GM19397 (cell line): ENCODE data around the gene TSHZ2.
"Not testable (repeated sequence)": the region's sequence is repeated elsewhere in the genome, so short reads cannot be mapped to it uniquely, and the experiment has no call there.

ENCODE experiments used
- ATAC-seq: cut with Tn5 transposase; IDR thresholded peaks from one replicate; pipeline ENCODE4 v1.9.1; 2021; ENCODE audit warnings: mild to moderate bottlenecking, moderate library complexity; ENCODE audit not compliant: unreplicated experiment

The TSHZ2 gene

DNA sequence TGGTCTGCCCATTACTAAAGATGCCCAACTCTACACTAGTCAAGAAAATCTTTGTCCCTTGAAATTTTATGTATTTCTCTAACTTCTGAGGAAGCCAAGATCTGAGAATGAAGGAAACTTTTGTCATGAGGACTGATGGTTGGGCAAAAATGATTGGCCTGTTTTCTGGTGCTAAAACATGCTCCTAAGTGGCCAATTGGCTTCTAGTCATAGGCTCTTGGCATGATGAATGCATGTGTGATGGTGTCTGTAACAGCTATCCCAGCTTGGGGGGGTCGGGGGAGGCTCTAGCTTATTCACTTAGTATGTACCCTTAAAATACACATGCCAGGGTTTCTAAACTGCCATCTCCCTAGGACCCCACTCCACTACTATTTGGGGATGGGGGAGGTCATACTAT is 392.9 kb downstream of the TSHZ2 start:
- no peak for ATAC-seq

DNA sequence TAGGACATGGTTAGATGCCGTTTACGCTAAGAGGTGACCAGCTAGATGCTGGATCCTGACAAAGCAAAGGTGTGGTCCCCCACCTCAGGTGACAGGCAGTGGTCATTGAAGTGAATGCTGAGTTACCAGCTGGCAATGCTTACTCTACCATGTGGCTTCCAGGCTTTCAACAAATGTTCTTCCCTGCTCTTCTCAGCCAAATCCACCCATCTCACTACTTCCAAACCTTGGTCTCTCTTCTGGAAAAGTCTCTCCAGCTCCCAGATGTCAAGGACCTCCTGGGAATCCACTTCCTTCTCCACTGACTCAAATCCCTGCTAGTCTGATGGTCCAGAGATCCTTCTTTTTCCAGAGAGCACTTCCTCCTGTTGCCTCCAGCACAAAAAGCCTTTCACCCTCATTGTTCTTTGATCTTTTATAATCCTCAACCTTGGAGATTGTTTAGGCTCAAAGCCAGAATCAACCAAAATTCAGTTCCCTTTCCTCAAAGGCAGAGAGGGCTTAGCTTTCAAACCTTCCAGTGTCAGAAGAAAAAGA is 393.4 kb downstream of the TSHZ2 start:
- ATAC-seq, result no peak

DNA sequence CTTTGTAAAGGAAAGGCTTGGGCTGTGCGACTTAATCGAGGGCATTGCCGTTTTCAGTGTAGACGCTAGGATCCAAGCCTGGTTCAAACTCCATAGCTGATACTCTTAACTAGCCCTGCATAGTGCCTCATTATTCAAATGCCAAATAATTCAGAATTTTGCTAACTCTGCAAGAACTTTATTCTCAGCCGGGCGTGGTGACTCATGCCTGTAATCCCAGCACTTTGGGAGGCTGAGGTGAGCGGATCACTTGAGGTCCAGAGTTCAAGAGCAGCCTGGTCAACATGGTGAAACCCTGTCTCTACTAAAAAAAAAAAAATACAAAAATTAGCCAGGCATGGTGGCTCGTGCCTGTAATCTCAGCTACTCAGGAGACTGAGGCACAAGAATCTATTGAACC is 394.8 kb downstream of the TSHZ2 start:
- ATAC-seq, result not testable (repeated sequence)

DNA sequence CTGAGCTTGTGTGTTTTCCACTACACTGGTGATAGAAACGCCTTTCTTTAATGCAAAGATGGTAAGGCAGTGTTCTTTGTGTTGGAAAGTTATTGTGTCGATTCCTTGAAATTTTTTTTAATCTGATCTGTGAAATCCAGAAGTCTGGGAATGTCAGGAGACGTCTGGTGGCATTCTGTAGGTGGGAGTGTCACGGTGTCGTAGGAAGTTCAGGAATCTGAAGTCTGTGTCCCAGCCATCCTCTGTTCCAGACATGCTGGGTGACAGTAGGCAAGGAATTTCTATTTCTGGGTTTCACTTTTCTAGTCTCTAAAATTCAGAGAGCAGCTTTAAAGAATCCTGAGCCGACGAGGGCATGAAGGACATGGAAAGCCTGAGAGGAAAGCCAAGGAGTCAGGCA is 397.7 kb downstream of the TSHZ2 start:
- no peak for ATAC-seq

DNA sequence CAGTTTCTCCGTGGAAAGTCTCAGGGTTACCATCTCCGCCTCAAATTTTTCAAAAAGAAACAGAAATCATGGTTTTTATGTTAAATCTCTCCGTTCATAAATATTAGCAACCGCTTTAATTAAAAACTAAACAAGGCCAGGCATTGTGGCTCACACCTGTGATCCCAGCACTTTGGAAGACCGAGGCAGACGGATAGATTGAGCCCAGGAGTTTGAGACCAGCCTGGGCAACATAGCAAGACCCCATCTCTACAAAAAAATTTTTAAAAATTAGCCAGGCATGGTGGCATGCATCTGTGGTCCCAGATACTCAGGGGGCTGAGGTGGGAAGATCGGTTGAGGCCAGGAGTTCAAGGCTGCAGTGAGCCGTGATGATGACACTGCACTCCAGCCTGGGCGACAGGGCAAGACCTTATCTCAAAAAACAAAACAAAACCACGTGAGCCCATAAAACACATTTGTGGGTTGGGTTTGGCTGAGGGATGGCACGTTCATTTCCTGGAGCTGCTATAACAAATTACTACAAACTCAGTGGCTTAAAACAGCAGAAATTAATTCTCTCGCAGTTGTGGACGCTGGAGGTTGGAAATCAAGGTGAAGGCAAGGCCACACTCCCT is 398.3 kb downstream of the TSHZ2 start:
- ATAC-seq, result no peak

DNA sequence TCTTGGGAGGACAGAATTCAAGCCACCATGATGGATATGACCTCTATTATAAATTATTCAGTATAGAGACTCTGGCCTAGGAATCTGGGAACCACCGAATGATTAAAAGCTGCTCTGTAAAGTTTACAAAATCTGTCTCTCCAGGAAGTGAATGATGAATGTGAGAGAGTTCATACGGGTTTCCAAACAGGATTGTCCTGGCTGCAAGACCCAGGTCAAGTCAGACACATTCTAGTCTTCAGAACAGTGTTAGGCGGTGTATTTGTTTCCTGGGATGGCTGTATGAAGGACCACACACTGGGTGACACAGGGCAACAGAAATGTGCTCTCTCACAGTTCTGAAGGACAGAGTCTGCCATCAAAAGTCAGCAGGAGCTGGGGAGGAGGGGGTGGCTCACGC is 399.1 kb downstream of the TSHZ2 start:
- ATAC-seq, result no peak

DNA sequence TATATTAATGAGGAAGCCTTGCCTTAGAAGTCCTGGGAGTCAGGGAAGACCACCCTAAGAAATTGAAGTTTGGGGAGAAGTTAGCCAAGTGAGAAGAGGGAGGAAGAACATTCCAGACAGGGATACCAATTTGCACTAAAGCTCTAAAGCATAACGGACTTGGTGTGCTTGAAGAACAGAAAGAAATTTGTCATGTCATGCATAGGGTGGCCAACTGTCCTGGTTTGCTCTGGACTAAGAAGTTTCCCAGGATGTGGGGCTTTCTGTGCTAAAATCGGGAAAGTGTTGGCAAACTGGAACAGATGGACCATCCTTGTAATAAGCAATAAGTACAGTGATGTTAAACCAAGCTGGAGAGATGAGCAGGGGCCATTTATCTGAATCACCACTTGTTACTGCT is 403.9 kb downstream of the TSHZ2 start:
- ATAC-seq, result no peak

DNA sequence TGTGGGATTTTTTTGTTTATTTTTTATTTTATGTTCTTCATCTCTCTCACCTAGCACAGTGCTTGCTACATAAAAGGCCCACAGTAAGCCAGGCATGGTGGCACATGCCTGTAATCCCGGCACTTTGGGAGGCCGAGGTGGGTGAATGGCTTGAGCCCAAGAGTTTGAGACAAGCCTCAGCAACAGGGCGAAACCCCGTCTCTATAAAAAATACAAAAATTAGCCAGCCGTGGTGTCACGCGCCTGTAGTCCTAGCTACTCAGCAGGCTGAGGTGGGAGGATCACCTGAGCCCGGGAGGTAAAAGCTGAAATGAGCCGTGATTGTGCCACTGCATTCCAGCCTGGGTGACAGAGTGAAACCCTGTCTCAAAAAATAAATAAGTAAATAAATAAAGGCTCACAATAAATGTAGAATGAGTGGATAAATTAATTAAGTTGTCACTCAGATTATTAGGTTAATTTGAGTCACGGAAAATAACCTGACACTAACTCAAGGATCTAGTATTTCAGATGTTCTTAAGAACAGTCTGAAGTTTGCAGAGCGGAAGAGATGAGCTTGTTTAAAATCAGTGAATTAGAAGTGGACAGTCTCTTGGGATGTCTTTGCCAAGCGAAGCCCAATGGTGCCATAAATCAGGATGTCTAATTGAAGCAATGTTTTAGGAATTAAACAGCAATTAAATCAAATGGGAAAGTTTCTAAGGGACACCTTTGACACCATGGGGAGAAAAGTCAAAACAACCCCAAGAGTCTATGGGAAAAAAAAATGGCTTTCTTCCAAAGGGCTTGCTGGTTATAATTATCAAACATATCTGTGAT is 407.1 kb downstream of the TSHZ2 start:
- no peak for ATAC-seq

DNA sequence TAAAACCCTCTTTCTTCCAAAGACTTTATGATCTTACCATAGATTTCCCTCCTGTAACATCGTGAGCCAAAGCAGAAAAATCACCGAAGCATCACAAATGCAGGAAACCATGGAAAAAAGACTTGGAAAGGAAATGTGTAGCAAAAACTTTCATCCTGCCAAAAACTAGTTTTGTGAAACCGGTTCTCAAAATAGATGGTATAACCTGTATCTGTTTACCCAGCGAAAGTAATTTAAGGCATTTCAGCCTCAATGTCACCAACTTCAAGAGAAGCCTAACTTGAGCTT is 407.6 kb downstream of the TSHZ2 start:
- ATAC-seq, result no peak

DNA sequence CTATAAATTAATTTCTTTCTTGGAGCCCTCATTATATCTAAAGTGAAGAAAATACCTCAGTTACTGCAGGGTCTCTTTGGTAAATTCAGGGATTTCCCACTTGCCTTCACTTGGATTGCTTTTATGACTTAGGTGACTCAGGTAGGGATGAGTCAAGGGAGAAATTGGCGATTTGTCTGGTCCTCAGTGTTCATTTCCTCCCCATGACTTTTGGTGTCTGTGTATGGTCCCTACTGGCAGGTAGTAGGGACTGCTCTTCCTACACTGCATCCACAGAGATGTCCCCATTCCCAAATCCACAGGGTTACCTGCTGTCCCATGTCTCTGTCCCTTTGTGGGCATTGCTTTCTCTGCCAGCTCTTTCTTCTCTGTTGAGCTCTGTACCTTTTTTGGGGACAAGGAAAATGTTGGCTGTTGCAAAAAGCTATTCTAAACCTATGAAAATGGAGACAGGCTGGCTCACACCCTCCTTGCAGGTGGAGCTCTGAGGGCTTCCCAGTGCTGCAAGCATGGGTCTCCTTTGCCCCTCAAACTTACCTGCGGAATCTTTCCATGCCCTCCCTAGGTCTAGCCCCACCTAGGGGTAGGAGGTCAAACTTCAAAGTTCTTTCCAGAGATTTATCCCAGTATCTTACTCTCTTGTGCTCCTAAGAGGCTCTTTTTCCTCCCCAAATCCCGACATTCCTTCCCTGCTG is 409.6 kb downstream of the TSHZ2 start:
- ATAC-seq, result no peak

DNA sequence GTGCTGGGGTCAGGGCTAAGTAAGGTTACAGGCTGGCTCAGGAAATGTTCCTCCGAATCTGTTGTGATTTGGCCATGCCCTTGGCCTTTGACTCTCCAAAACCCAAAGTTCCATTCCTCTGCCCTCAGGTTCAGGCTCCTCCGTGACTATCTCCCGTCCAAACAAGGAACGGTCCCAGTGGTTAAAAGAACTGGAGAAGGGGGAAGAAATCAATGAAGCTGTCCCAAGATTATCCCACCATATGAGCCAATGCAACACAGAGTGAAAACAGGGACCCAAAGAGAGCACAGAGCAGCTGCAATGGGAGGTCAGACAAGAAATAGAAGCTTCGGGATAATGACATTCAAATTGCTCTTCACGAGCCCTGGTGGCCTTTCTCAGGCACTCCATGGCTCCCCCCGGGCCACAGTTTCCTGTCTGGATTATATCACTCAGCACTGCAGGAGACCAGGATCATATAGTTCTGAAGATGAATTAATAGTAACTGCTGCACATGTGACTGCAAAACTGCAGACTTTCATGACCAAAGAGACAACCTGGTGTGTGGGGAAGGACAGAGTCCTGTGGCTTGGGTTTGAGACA is 410.2 kb downstream of the TSHZ2 start:
- ATAC-seq, result no peak

DNA sequence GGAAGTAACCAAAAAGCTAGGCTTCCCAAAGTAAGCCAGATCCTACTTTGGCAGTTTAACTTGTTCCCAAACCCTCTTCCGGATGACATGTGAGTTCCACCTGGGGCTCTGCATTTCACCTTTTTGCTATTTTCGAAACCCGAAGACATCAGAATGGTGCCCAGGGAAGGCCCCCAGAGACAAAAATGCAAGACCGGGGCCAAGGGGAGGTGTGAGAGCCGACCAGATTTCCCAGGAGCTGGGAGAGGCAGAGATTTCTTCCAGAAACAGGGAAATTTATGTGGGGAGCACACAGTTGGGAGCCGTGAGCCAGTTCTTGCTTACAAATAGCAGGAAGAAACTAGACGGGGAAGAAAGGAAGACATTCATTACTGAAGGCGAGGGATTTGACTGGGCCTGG is 411.8 kb downstream of the TSHZ2 start:
- ATAC-seq, result no peak

DNA sequence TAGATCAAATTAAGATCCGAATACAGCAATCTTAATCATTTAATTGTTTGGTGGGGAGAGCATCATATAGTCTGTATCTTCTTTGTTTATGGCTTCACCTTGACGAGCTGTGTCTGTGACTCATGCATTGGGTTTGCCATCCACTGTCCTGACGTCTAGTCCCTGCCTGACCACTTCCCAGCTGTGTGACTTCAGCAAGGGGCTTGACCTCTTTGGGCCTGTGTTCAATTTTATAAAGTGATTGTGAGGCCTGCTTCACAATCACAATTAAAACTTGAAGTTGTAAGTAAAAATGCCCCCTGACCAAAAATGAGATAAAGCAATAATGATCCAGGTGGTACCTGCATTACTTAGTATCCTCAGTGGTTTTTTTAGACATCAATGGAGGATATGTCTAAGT is 412.2 kb downstream of the TSHZ2 start:
- ATAC-seq, result no peak

DNA sequence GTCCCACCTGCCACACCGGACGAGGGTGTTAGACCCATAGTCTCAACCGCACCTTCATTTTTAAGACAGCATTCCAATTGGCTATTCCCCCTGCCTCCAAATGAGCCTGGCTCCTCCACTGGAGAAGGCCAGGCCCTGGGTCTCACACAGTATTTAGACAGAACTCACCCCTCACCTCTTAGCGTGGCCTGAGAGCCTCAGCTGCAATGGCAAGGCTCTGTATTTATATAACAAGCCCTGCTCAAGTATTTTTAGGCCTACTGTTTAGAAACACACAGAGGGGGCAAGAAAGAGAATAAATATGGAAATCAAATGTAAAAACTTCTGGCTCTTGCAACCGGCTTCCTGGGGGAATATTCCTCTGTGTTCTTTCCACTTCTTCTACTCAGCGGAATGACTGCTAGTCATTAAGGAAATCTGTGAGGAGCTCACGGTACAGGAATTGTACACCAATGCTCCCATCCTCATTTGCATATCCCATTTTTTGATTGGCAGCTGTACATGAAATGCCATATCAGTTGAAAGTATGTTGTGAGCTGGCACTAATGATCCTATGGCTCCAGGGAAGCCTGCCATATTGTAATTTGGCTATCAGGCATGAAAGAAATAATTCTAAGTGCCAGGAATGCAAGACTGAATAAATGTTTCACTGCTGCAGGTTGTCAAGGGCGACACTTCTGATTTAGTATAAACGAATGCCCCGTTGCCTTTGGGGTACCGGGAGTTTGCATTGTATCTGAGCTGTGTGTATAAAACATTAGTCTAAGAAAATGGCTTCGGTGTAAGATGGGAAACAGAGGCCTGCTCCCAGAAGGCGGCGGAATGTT is 414.0 kb downstream of the TSHZ2 start:
- no peak for ATAC-seq

DNA sequence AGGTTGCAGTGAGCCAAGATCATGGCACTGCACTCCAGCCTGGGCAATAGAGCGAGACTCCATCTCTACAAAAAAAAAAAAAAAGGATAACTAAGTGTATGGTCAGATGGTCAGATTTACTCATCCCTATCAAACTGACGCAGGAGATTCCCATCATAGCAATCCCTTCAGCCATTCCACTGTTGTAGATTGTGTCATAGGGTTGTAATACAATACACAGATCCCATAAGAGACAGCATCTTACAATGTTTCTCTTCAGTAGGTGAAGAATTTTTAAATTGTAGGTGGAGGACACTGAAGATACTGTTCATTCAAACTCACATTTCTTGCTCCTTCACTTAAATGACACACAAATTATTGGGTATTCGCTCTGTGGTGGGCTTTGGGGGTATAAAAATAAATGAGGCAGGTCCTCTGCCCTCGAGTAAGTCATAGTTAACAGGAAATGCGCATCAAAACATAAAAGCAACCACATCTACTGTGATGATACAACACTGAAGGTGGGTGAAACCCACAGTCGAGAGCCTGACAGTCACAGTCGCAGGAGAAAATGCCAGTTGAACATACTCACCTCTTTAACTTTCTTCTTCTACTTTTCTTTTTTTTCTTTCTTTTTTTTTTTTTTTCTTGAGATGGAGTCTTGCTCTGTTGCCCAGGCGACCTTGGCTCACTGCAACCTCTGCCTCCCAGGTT is 416.0 kb downstream of the TSHZ2 start:
- ATAC-seq, result no peak

DNA sequence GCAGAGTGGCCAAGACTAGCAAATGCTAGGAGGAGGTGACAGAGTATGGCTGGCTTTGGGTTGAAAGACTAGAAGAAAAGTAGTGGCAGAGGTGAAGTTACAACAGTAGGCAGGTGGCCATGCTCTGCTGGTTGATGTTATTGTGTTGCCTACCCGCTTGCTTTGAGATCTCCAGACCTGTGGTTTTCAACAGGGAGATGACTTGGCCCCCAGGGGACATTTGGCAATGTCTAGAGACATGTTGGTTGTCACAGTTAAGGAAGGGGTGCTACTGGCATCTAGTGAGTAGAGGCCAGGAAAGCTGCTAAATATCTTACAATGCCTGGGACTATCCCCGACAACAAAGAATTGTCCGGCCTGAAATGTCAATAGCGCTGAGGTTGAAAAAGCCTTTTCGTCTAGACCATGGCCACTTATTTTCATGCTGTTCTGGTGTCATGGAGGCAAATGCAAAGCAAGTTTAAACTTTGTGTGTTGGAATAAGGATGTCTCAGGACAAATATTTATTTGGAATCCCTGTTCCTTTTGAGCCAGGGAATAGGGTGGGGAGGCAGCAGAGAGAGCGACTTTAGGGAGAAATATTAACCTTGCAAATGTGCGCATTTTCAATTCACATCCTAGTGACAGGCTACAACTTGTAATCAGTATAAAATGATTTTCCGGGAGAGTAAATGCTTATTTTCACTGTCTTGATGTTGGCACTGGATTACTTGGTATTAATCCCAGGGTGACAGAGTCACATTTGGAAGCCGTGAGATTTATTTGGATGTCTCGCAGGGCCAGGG is 417.6 kb downstream of the TSHZ2 start:
- ATAC-seq, result no peak

DNA sequence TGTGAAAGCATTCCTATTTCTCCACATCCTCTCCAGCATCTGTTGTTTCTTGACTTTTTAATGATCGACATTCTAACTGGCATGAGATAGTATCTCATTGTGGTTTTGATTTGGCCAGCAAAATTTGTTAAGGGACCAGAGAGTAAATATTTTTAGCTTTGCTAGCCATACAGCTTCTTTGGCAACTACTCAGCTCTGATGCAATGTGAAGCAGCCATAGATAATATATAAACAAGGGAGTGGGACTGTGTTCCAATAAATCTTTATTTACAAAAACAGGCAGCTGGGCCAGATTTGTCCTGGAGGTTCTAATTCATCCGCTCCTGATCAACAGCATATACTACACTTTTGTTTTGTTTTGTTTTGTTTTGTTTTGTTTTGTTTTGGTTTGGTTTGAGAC is 418.6 kb downstream of the TSHZ2 start:
- ATAC-seq, result no peak

DNA sequence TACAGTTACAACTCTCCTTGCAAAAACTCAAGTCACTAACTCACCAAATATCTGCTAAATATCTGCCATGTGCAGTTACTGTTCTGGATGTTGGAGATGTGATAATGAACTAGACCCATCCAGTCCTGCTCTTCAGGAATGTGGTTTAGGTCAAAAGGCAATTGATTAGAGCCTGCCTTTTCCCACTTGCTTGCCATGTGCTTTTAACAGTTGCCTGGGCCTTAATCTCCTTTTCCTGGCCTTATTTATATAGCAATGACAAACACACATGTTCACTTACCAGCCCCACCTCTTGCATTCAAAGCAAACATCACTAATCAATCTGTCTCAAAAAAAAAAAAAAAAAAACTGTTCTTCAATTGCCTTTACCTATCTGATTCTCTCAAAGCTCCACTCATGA is 422.3 kb downstream of the TSHZ2 start:
- no peak for ATAC-seq

DNA sequence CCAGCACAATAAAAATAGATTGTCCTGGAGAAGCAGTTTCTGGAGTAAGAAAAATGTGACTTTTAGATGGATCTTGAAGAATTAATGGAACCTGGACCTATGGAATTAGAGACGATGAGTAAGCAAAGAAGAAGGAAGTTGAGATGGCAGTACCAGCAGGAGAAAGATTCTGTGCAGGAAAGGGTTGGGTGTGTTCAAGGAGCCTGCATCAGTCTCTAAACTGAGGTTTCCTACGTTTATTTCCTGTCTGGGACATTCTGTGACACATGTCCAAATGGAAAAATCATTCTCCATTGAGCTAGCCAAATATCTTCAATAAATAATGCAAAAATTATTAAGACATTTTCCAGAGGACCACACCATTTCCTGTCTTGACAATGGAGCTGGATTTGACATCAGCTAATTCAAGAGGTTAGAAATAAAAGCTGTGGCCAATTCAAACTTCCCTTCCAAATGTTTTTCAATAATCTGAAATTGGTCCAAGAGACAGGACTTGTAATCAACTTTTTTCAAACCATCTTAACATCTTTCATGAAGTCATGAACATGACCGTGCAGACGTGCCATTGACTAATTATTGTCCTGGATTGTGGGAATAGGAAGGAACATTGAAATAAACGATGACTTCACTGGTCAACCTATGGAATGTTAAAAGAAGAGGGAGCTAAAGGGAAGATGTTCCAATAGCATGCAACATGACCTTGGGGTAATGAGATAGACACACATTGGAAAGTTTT is 423.2 kb downstream of the TSHZ2 start:
- no peak for ATAC-seq
